ENCODE results near the gene MINDY3. TPM values are rescaled to one million over a fixed set of nuclear protein-coding genes. Genes with fewer than 3 reads are reported as not detected.

The MINDY3 gene
- total and polyA plus RNA-seq, 4 donors: 6.5 to 16.1 (median 12.3) TPM

GRCh38 chr10:15860692-15861201 lies 440 bp upstream of the MINDY3 start:
- Histone ChIP-seq H3K9me3 (ENCODE audit: control insufficient read depth in 4 of 4, low read length in 3 of 4) (peaks cover 0 to 2% (median 0%) of the 10 kb centered on the region in 4 donors), H3K4me3 (ENCODE audit: low read depth in 1 of 3, low read length in 3 of 3) (peak overlapping the region; percentile 74 to 98 (median 87)), H3K9ac (ENCODE audit: low read depth in 1 of 2, low read length in 2 of 2) (no peak overlapping the region), H3K27me3 (ENCODE audit: control insufficient read depth in 4 of 4, insufficient read depth in 4 of 4, low read length in 3 of 4) (peaks cover 0 to 4% (median 3%) of the 10 kb centered on the region in 4 donors), H3K4me1 (ENCODE audit: control insufficient read depth in 4 of 4, insufficient read depth in 4 of 4, low read length in 3 of 4) (peaks cover 0 to 25% (median 20%) of the 10 kb centered on the region in 4 donors), H3K36me3 (ENCODE audit: control insufficient read depth in 4 of 4, insufficient read depth in 3 of 4, low read depth in 1 of 4, low read length in 3 of 4) (no peaks in the 10 kb centered on the region), H3K27ac (ENCODE audit: low read depth in 1 of 2, low read length in 2 of 2) (peak overlapping the region; percentile 49 to 60)
- no peak for TF ChIP-seq REST (IDR thresholded peaks at IDR 0.05)
- TF ChIP-seq YY1 (IDR thresholded peaks at IDR 0.05): no peak
- TF ChIP-seq NR2F2 (IDR thresholded peaks at IDR 0.05): peak; percentile 3
- TF ChIP-seq ATF3 (IDR thresholded peaks at IDR 0.05): no peak
- no peak for DNase-seq (ENCODE audit: low spot score)
- WGBS: 46% methylated on average over 8 of the region's 8 CpGs

- no peaks in the 10 kb centered on the region for H3K36me3 ChIP-seq (ENCODE audit: control insufficient read depth in 4 of 4, insufficient read depth in 3 of 4, low read depth in 1 of 4, low read length in 3 of 4)
- peaks cover 0 to 2% (median 0%) of the 10 kb centered on the region in 4 donors for H3K9me3 ChIP-seq (ENCODE audit: control insufficient read depth in 4 of 4, low read length in 3 of 4)
- WGBS: 6% methylated on average over 10 of the region's 10 CpGs
- DNase-seq (ENCODE audit: low spot score): no peak
- peak overlapping the region; percentile 32 to 56 for H3K9ac ChIP-seq (ENCODE audit: low read depth in 1 of 2, low read length in 2 of 2)
- TF ChIP-seq YY1 (IDR thresholded peaks at IDR 0.05) (no peak), FOXA1 (IDR thresholded peaks at IDR 0.05) (no peak), EGR1 (IDR thresholded peaks at IDR 0.05; ENCODE audit: low read depth in 2 of 2) (no peak), REST (IDR thresholded peaks at IDR 0.05) (no peak), CTCF (IDR thresholded peaks at IDR 0.05; ENCODE audit: low read depth, low read length, missing input control) (no peak), GABPA (IDR thresholded peaks at IDR 0.05 in 1 of 2, conservative IDR thresholded peaks at IDR 0.05 in 1 of 2) (no peak), TAF1 (conservative IDR thresholded peaks at IDR 0.05) (no peak), NR2F2 (IDR thresholded peaks at IDR 0.05) (no peak), HNF4G (IDR thresholded peaks at IDR 0.05) (no peak), JUND (IDR thresholded peaks at IDR 0.05) (no peak), MAX (IDR thresholded peaks at IDR 0.05) (no peak), ZBTB33 (IDR thresholded peaks at IDR 0.05) (no peak), RAD21 (IDR thresholded peaks at IDR 0.05) (no peak), SP1 (IDR thresholded peaks at IDR 0.05) (no peak), HNF4A (conservative IDR thresholded peaks at IDR 0.05) (no peak), ATF3 (IDR thresholded peaks at IDR 0.05) (no peak), FOXA2 (IDR thresholded peaks at IDR 0.05) (no peak)
- peak overlapping the region; percentile 74 to 98 (median 87) for H3K4me3 ChIP-seq (ENCODE audit: low read depth in 1 of 3, low read length in 3 of 3)
- peak overlapping the region; percentile 49 to 60 for H3K27ac ChIP-seq (ENCODE audit: low read depth in 1 of 2, low read length in 2 of 2)
- H3K4me1 ChIP-seq (ENCODE audit: control insufficient read depth in 4 of 4, insufficient read depth in 4 of 4, low read length in 3 of 4): peaks cover 0 to 25% (median 20%) of the 10 kb centered on the region in 4 donors
- H3K27me3 ChIP-seq (ENCODE audit: control insufficient read depth in 4 of 4, insufficient read depth in 4 of 4, low read length in 3 of 4): no peaks in the 10 kb centered on the region
Observed at GRCh38 chr10:15859509-15859905, 800 bp downstream of the MINDY3 start.
